HG02938 (cell line): Measurements from ENCODE around the gene MTF2.
A peak's percentile ranks its signal among the peaks of the same experiment; 100 is the strongest.
"Not testable (repeated sequence)": the region's sequence is repeated elsewhere in the genome, so short reads cannot be mapped to it uniquely, and the experiment has no call there.

ENCODE experiments used
- ATAC-seq: cut with Tn5 transposase; IDR thresholded peaks from one replicate; pipeline ENCODE4 v1.9.1; 2021; ENCODE audit warnings: mild to moderate bottlenecking, moderate library complexity; ENCODE audit not compliant: unreplicated experiment

Gene MTF2

GRCh38 chr1:93140106-93140505, 61.0 kb downstream of the MTF2 start:
- ATAC-seq, result no peak

GRCh38 chr1:93142161-93142560, 63.1 kb downstream of the MTF2 start:
- no peak for ATAC-seq

- no peak for ATAC-seq
Observed at GRCh38 chr1:93143136-93143535, 64.1 kb downstream of the MTF2 start.

- no peak for ATAC-seq
Observed at GRCh38 chr1:93143769-93144168, 64.7 kb downstream of the MTF2 start.

GRCh38 chr1:93148001-93148400, 68.9 kb downstream of the MTF2 start:
- ATAC-seq, result no peak

- no peak for ATAC-seq
Observed at GRCh38 chr1:93150729-93151128, 71.6 kb downstream of the MTF2 start.

- ATAC-seq, result no peak
Observed at GRCh38 chr1:93151474-93151873, 72.4 kb downstream of the MTF2 start.

GRCh38 chr1:93152835-93153234, 73.8 kb downstream of the MTF2 start:
- no peak for ATAC-seq

- ATAC-seq, result no peak
Observed at GRCh38 chr1:93154898-93155297, 75.8 kb downstream of the MTF2 start.

GRCh38 chr1:93155335-93155734, 76.3 kb downstream of the MTF2 start:
- no peak for ATAC-seq

GRCh38 chr1:93159337-93159736, 80.3 kb downstream of the MTF2 start:
- no peak for ATAC-seq

GRCh38 chr1:93163314-93163713, 84.2 kb downstream of the MTF2 start:
- ATAC-seq, result not testable (repeated sequence)

- no peak for ATAC-seq
Observed at GRCh38 chr1:93164816-93165215, 85.7 kb downstream of the MTF2 start.

GRCh38 chr1:93165895-93166294, 86.8 kb downstream of the MTF2 start:
- not testable (repeated sequence) for ATAC-seq

GRCh38 chr1:93167006-93167405, 87.9 kb downstream of the MTF2 start:
- no peak for ATAC-seq

GRCh38 chr1:93170141-93170678, 91.1 kb downstream of the MTF2 start:
- ATAC-seq, result not testable (repeated sequence)

GRCh38 chr1:93171549-93172034, 92.5 kb downstream of the MTF2 start:
- ATAC-seq, result no peak

GRCh38 chr1:93172778-93173177, 93.7 kb downstream of the MTF2 start:
- no peak for ATAC-seq

- not testable (repeated sequence) for ATAC-seq
Observed at GRCh38 chr1:93174638-93175037, 95.6 kb downstream of the MTF2 start.

- ATAC-seq, result no peak
Observed at GRCh38 chr1:93177991-93178390, 98.9 kb downstream of the MTF2 start.

- no peak for ATAC-seq
Observed at GRCh38 chr1:93178418-93178817, 99.3 kb downstream of the MTF2 start.

- peak; percentile 81 for ATAC-seq
Observed at GRCh38 chr1:93179886-93180722, 101.0 kb downstream of the MTF2 start, which contains the start of gene TMED5. TSS of gene TMED5 (minus strand) at chr1:93180413. CDS start at chr1:93180242, 171 bp downstream.
